IMR-90 (cell line): Measurements from ENCODE around the gene AQP1. TPM values are rescaled to one million over a fixed set of nuclear protein-coding genes. Genes with fewer than 3 reads are reported as not detected.
A peak's percentile ranks its signal among the peaks of the same experiment; 100 is the strongest.

Experiments
- ATAC-seq: fragments of 200-7000 bp; cut with Tn5 transposase; 2 replicates; pipeline ENCODE4 v1.9.1; 2020; ENCODE audit warnings: low read depth, mild to moderate bottlenecking, moderate library complexity
- BruUV-seq: library from RNA; stranded (reverse); fragments of 400-500 nt; replicated peaks from 2 replicates; lab custom pipeline; 2021; lab: Mats Ljungman, UMichigan
- CTCF ChIA-PET: fragments of 300-600 bp; formaldehyde crosslinking; extraction: SDS; loops from one replicate; lab custom pipeline; 2021; ENCODE audit warnings: antibody characterized with exemption; lab: Yijun Ruan, JAX
- POLR2A ChIA-PET: fragments of 300-600 bp; sonication (Branson Sonifier 250); formaldehyde crosslinking; loops from one replicate; lab custom pipeline; 2022; ENCODE audit warnings: antibody characterized with exemption; ENCODE audit not compliant: unreplicated experiment; lab: Charles Lee
- DNase-seq: peaks from one replicate; pipeline ENCODE4 v3.0.0; 2013
- H2AFZ ChIP-seq: replicated peaks from 2 replicates; pipeline ENCODE3; 2013; ENCODE audit warnings: low read length, mild to moderate bottlenecking; ENCODE audit not compliant: poor library complexity
- H2AK5ac ChIP-seq: 2 replicates; pipeline ENCODE4 v1.6.1; 2013; ENCODE audit warnings: low read depth, low read length, inconsistent platforms
- H2AK9ac ChIP-seq: replicated peaks from 2 replicates; pipeline ENCODE3; 2013; ENCODE audit warnings: mild to moderate bottlenecking, low read depth, low read length, moderate library complexity; ENCODE audit not compliant: poor library complexity
- H2BK120ac ChIP-seq: 2 replicates; pipeline ENCODE4 v1.6.1; 2013; ENCODE audit warnings: low read depth, low read length, inconsistent platforms
- H2BK15ac ChIP-seq: 3 replicates; pipeline ENCODE4 v1.6.1; 2013; ENCODE audit warnings: low read depth, low read length, inconsistent platforms
- H2BK20ac ChIP-seq: 2 replicates; pipeline ENCODE4 v1.6.1; 2013; ENCODE audit warnings: low read depth, mild to moderate bottlenecking, inconsistent platforms, low read length, moderate library complexity
- H2BK5ac ChIP-seq: 2 replicates; pipeline ENCODE4 v1.6.1; 2013; ENCODE audit warnings: mild to moderate bottlenecking, low read depth, low read length, inconsistent platforms; ENCODE audit not compliant: poor library complexity, severe bottlenecking
- H3K14ac ChIP-seq: replicated peaks from 2 replicates; pipeline ENCODE4 v1.6.1; 2013; ENCODE audit warnings: low read depth, low read length, inconsistent platforms
- H3K18ac ChIP-seq: 2 replicates; pipeline ENCODE4 v1.6.1; 2013; ENCODE audit warnings: low read depth, low read length, control low read depth
- H3K23ac ChIP-seq: 2 replicates; pipeline ENCODE4 v1.6.1; 2013; ENCODE audit warnings: low read depth, low read length, inconsistent platforms
- H3K27ac ChIP-seq: 2 replicates; pipeline ENCODE4 v1.5.1; 2013; ENCODE audit warnings: mild to moderate bottlenecking, control low read depth, low read length; ENCODE audit not compliant: insufficient read depth
- H3K27me3 ChIP-seq: 2 replicates; pipeline ENCODE4 v1.6.1; 2013; ENCODE audit warnings: low read length; ENCODE audit not compliant: control insufficient read depth, insufficient read depth
- H3K36me3 ChIP-seq: 2 replicates; pipeline ENCODE4 v1.6.1; 2013; ENCODE audit warnings: low read length, mixed read lengths; ENCODE audit not compliant: control insufficient read depth, insufficient read depth
- H3K4ac ChIP-seq: 2 replicates; pipeline ENCODE4 v1.6.1; 2013; ENCODE audit warnings: low read depth, low read length, inconsistent platforms
- H3K4me1 ChIP-seq: 2 replicates; pipeline ENCODE4 v1.6.1; 2013; ENCODE audit warnings: low read length, mixed read lengths; ENCODE audit not compliant: control insufficient read depth, insufficient read depth
- H3K4me2 ChIP-seq: 2 replicates; pipeline ENCODE4 v1.6.1; 2013; ENCODE audit warnings: low read depth, mild to moderate bottlenecking, control low read depth, low read length, moderate library complexity
- H3K4me3 ChIP-seq: 2 replicates; pipeline ENCODE4 v1.5.1; 2013; ENCODE audit warnings: low read depth, mild to moderate bottlenecking, control low read depth, low read length, moderate library complexity; ENCODE audit not compliant: insufficient read depth
- H3K56ac ChIP-seq: 2 replicates; pipeline ENCODE4 v1.6.1; 2013; ENCODE audit warnings: low read length, inconsistent platforms; ENCODE audit not compliant: insufficient read depth; ENCODE audit errors: extremely low read depth
- H3K79me1 ChIP-seq, 2 experiments: 2 replicates each; pipeline ENCODE4 v1.6.1; 2013; ENCODE audit warnings: low read length in 2 of 2, inconsistent platforms in 1 of 2, low read depth in 1 of 2
- H3K9ac ChIP-seq: 2 replicates; pipeline ENCODE4 v1.6.1; 2013; ENCODE audit warnings: low read depth, low read length, control low read depth
- H3K9me1 ChIP-seq: 2 replicates; pipeline ENCODE4 v1.6.1; 2013; ENCODE audit warnings: low read length, inconsistent platforms; ENCODE audit not compliant: insufficient read depth
- H3K9me3 ChIP-seq: 2 replicates; pipeline ENCODE4 v1.6.1; 2013; ENCODE audit warnings: low read length; ENCODE audit not compliant: control insufficient read depth, insufficient read depth
- H4K20me1 ChIP-seq: 2 replicates; pipeline ENCODE4 v1.6.1; 2013; ENCODE audit warnings: low read length, inconsistent platforms; ENCODE audit not compliant: insufficient read depth
- H4K5ac ChIP-seq: 2 replicates; pipeline ENCODE4 v1.6.1; 2013; ENCODE audit warnings: mild to moderate bottlenecking, low read depth, low read length, control low read depth
- H4K8ac ChIP-seq, 2 experiments: 2 replicates each; pipeline ENCODE4 v1.6.1; 2013; ENCODE audit warnings: low read depth in 2 of 2, low read length in 2 of 2, control low read depth in 1 of 2, inconsistent platforms in 1 of 2
- H4K91ac ChIP-seq: 2 replicates; pipeline ENCODE4 v1.6.1; 2013; ENCODE audit warnings: low read depth, low read length, inconsistent platforms; ENCODE audit not compliant: insufficient read depth
- BHLHE40 ChIP-seq: fragments of 150-350 bp; IDR thresholded peaks from 2 replicates; pipeline ENCODE4 v1.6.1; 2016; ENCODE audit warnings: mild to moderate bottlenecking, low read depth, low read length
- CHD1 ChIP-seq: IDR thresholded peaks from 2 replicates; pipeline ENCODE4 v1.6.1; 2012; ENCODE audit warnings: low read depth, low read length, improper control_type of control experiment
- FOS ChIP-seq: fragments of 150-350 bp; IDR thresholded peaks from 2 replicates; pipeline ENCODE4 v1.6.1; 2016; ENCODE audit warnings: low read depth, low read length
- MAFK ChIP-seq: IDR thresholded peaks from 2 replicates; pipeline ENCODE4 v1.6.1; 2012; ENCODE audit warnings: low read depth, low read length, improper control_type of control experiment
- MAZ ChIP-seq: IDR thresholded peaks from 2 replicates; pipeline ENCODE4 v1.6.1; 2012; ENCODE audit warnings: low read depth, mild to moderate bottlenecking, low read length, improper control_type of control experiment, moderate library complexity, borderline replicate concordance
- MXI1 ChIP-seq: IDR thresholded peaks from 2 replicates; pipeline ENCODE4 v1.6.1; 2012; ENCODE audit warnings: low read depth, mild to moderate bottlenecking, low read length, moderate library complexity, borderline replicate concordance
- POLR2A ChIP-seq: IDR thresholded peaks from 2 replicates; pipeline ENCODE4 v1.6.1; 2012; ENCODE audit warnings: mild to moderate bottlenecking, low read depth, low read length
- RAD21 ChIP-seq: IDR thresholded peaks from 2 replicates; pipeline ENCODE4 v1.6.1; 2012; ENCODE audit warnings: low read length, improper control_type of control experiment
- RCOR1 ChIP-seq: IDR thresholded peaks from 2 replicates; pipeline ENCODE4 v1.6.1; 2012; ENCODE audit warnings: mild to moderate bottlenecking, low read length, improper control_type of control experiment; ENCODE audit not compliant: insufficient replicate concordance
- RFX5 ChIP-seq: IDR thresholded peaks from 2 replicates; pipeline ENCODE4 v1.8.0; 2012; ENCODE audit warnings: low read depth, mild to moderate bottlenecking, low read length, moderate library complexity
- SMC3 ChIP-seq: fragments of 150-350 bp; IDR thresholded peaks from 2 replicates; pipeline ENCODE4 v1.6.1; 2016; ENCODE audit warnings: low read depth, mild to moderate bottlenecking, antibody characterized with exemption, low read length, moderate library complexity
- USF2 ChIP-seq: fragments of 150-350 bp; IDR thresholded peaks from 2 replicates; pipeline ENCODE4 v1.6.1; 2017; ENCODE audit warnings: mild to moderate bottlenecking, antibody characterized with exemption, low read length, low read depth
- WGBS, 2 experiments: methylation state at CpG; one replicate each; pipeline versions ENCODE4 v1.1.5 to v1.1.7; 2013; ENCODE audit warnings: missing lambda C conversion rate in 2 of 2; ENCODE audit not compliant: insufficient read length in 1 of 2; ENCODE audit errors: extremely low coverage in 2 of 2; 5-methylcytosine and 5-hydroxymethylcytosine counted together
- dilution Hi-C: fragments of 300-500 bp; cut with HindIII; formaldehyde crosslinking; loops from one replicate; pipeline ENCODE4 v1.14.3; 2018; ENCODE audit warnings: low sequenced_read_pairs; ENCODE audit not compliant: unreplicated experiment
- in situ Hi-C: fragments of 300-500 bp; cut with MboI; formaldehyde crosslinking; loops from 3 replicates; pipeline ENCODE4 v1.14.3; 2019; ENCODE audit warnings: low sequenced_read_pairs, inconsistent platforms, mixed read lengths
- intact Hi-C: fragments of 100-400 bp; cut with micrococcal nuclease; formaldehyde crosslinking; loops from 2 replicates; pipeline ENCODE4 v1.10.0; 2022
- polyA plus RNA-seq, 3 experiments: library from polyadenylated mRNA; depleted of rRNA; stranded (reverse); fragments of >200 nt; gene quantifications; 2 replicates each; pipeline ENCODE4 v1.2.3, GENCODE V29; 2012; ENCODE audit warnings: low replicate concordance in 1 of 3
- total RNA-seq: library from RNA; depleted of rRNA; stranded (reverse); fragments of >200 nt; gene quantifications from 2 replicates; pipeline ENCODE4 v1.2.3, GENCODE V29; 2012
- TF ChIP-seq, protein P1 (sequence below): fragments of 150-350 bp; IDR thresholded peaks from 2 replicates; pipeline ENCODE4 v1.6.1; 2016; ENCODE audit warnings: low read depth, mild to moderate bottlenecking, low read length, moderate library complexity, borderline replicate concordance

AQP1 gene
- total and polyA plus RNA-seq, 2 of the 4 experiments (the other 2 are of a cell fraction), result 0.18 to 0.39 TPM

DNA sequence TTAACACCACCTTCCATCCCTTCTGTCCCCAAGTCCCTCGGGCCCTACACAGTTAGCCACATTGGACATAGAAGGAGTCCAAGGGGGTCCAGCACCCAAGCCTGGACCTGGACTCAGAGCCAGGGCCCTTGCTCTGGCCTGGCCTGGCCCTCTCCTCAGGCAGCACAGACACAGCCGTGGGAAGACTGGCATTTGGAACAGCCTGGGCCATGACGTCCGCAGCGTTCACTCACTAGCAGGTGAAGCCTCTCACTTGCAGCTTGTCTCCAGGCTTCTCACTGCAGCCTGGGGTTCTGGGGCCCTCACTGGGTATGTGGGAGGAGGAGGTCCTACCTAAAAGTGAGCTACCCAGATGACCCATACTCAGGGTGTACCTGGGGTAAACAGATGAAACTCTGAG is 33.7 kb upstream of the AQP1 start (continued):
- no peak for TF ChIP-seq CHD1
- no peak for TF ChIP-seq MAFK
- TF ChIP-seq FOS, result no peak
- no peak for TF ChIP-seq POLR2A

GRCh38 chr7:30879139-30880124 is 32.2 kb upstream of the AQP1 start:
- no peak overlapping the region for H4K8ac ChIP-seq
- H3K4me3 ChIP-seq, result no peak overlapping the region
- peaks cover 2% of the 10 kb centered on the region; the same call in 1 of the 2 replicates for H3K9me3 ChIP-seq
- POLR2A ChIA-PET, result no interaction called here
- H3K4me1 ChIP-seq, result 0 out of 2 replicates have a peak, but pooled peaks cover 3% of the 10 kb centered on the region
- no peak overlapping the region for H2BK5ac ChIP-seq
- no peaks in the 10 kb centered on the region; the same call in 1 of the 2 replicates for H3K9me1 ChIP-seq
- intact Hi-C loops, result no loop called here
- no peaks in the 10 kb centered on the region; the same call in 1 of the 2 replicates for H3K36me3 ChIP-seq
- H2BK15ac ChIP-seq, result no peak overlapping the region
- no peak overlapping the region for H3K9ac ChIP-seq
- H2BK20ac ChIP-seq, result no peak overlapping the region
- H4K5ac ChIP-seq, result no peak overlapping the region
- H3K23ac ChIP-seq, result no peak overlapping the region
- no peak overlapping the region for H3K56ac ChIP-seq
- no peak overlapping the region for H3K27ac ChIP-seq
- H3K14ac ChIP-seq, result no peak overlapping the region
- CTCF ChIA-PET, result interaction anchor here (0.6 kb wide), 1 partner anchor 18 kb away, joined by 8 read pairs; no protein-coding TSS in a partner anchor
- TF ChIP-seq RAD21 (no peak), RCOR1 (no peak), BHLHE40 (no peak), MXI1 (no peak), CHD1 (no peak), USF2 (no peak), SMC3 (no peak), MAZ (no peak), RFX5 (no peak)
- TF ChIP-seq, protein P1, sequence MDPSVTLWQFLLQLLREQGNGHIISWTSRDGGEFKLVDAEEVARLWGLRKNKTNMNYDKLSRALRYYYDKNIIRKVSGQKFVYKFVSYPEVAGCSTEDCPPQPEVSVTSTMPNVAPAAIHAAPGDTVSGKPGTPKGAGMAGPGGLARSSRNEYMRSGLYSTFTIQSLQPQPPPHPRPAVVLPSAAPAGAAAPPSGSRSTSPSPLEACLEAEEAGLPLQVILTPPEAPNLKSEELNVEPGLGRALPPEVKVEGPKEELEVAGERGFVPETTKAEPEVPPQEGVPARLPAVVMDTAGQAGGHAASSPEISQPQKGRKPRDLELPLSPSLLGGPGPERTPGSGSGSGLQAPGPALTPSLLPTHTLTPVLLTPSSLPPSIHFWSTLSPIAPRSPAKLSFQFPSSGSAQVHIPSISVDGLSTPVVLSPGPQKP, result no peak
- no peak overlapping the region for H3K18ac ChIP-seq
- no TSS peak for BruUV-seq
- ATAC-seq (no peak), DNase-seq (no peak)
- no peak overlapping the region for H2AK5ac ChIP-seq
- WGBS, 2 experiments, result 42% methylated on average over 7 of the region's 14 CpGs; no CpG with 5 or more reads in 1 of the 2 experiments
- no peak overlapping the region for H3K4ac ChIP-seq
- no peak overlapping the region for H4K91ac ChIP-seq
- H2AFZ ChIP-seq, result peak overlapping the region; percentile 24
- no peaks in the 10 kb centered on the region for H4K20me1 ChIP-seq
- H2AK9ac ChIP-seq, result no peak overlapping the region
- H2BK120ac ChIP-seq, result no peak overlapping the region
- dilution Hi-C loops, result no loop called here
- in situ Hi-C loops, result no loop called here
- H3K4me2 ChIP-seq, result no peak overlapping the region
- H3K79me1 ChIP-seq, result no peaks in the 10 kb centered on the region
- H3K27me3 ChIP-seq, result no peaks in the 10 kb centered on the region
